ENCODE results near the gene RNF19B.
"Not testable (repeated sequence)": the region's sequence is repeated elsewhere in the genome, so short reads cannot be mapped to it uniquely, and the experiment has no call there.

Gene RNF19B

DNA sequence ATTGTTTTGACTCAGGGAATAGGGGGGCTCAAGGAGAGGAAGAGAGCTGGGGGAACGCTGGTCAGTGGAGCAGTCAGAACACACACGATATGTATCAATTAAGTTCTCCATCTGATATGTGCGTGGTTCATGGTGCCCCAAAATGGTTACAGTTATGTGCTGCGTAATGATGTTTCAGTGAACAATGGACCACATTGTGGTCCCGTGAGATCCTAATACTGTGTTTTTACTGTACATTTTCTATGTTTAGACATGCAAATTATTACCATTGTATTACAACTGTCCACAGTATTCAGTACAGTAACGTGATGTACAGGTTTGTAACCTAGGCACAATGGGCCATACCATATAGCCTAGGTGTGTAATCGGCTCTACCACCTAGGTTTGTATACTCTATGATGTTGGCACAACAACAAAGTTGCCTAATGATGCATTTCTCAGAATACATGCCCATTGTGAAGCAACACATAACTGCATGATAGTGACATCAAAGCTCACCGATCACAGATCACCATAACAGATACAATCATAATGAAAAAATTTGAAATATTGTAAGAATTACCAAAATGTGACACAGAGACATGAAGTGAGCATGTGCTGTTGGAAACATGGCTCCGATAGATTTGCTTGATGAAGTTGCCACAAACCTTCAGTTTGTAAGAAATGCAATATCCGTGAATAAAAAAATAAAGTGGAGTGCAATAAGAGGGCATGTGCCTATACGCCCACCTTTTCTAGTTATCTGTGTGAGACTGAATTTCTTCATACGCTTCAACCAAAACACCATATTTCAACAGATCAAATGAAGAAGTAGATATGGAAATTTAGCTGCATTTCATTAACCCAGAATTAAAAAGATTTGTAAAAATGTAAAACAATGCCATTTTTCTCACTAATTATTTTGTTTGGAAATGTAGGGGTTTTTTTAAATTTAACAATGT, 48.6 kb downstream of the RNF19B start:
- no peak overlapping the region for H3K56ac ChIP-seq (ENCODE audit: low read length)
- H3K27ac ChIP-seq (ENCODE audit: low read depth, low read length): no peak overlapping the region
- H3K79me1 ChIP-seq (ENCODE audit: low read length): no peaks in the 10 kb centered on the region
- H3K4me2 ChIP-seq (ENCODE audit: low read length): no peak overlapping the region
- no peak overlapping the region for H3K9ac ChIP-seq (ENCODE audit: low read length)
- no peak for DNase-seq
- no peak overlapping the region for H3K4ac ChIP-seq (ENCODE audit: low read depth, low read length)
- no peak overlapping the region for H2BK15ac ChIP-seq (replicated peaks; ENCODE audit: low read depth)
- H3K79me2 ChIP-seq (ENCODE audit: control insufficient read depth, insufficient read depth, low read length): no peaks in the 10 kb centered on the region
- H3K4me1 ChIP-seq (ENCODE audit: control insufficient read depth, low read depth, low read length): no peaks in the 10 kb centered on the region
- H2AK5ac ChIP-seq (ENCODE audit: low read length): no peak overlapping the region
- H3K18ac ChIP-seq (ENCODE audit: low read length): no peak overlapping the region
- H4K8ac ChIP-seq (ENCODE audit: low read depth, low read length): no peak overlapping the region
- H3K36me3 ChIP-seq (ENCODE audit: control insufficient read depth, insufficient read depth, low read length): no peaks in the 10 kb centered on the region
- H3K23ac ChIP-seq (ENCODE audit: low read length): no peak overlapping the region
- H2BK120ac ChIP-seq (ENCODE audit: low read depth, low read length): no peak overlapping the region
- no peak overlapping the region for H4K5ac ChIP-seq (ENCODE audit: low read length)
- H2BK5ac ChIP-seq (ENCODE audit: low read length): no peak overlapping the region
- no CpG with 5 or more reads among the region's 12 CpGs for WGBS (ENCODE audit: extremely low coverage, insufficient coverage, low lambda C conversion rate)
- no peak overlapping the region for H3K4me3 ChIP-seq (ENCODE audit: low read length)
- H3K27me3 ChIP-seq (ENCODE audit: insufficient read depth, low read length, poor library complexity): no peaks in the 10 kb centered on the region

DNA sequence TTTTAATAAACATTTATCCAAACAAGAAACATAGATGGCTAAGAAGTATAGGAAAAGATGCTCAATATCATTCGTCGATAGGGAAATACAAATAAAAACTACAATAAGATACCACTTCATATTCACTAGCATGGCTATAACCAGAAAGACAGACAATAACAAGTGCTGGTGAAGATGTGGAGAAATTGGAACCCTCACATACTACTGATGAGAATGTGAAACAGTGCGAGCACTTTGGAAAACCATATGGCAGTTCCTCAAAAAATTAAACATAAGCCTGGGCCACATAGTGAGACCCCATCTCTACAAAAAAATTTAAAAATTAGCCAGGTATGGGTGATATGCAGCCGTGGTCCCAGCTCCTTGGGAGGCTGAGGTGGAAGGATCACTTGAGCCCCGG, 54.3 kb downstream of the RNF19B start:
- no peak overlapping the region for H3K4me3 ChIP-seq (ENCODE audit: low read length)
- WGBS (ENCODE audit: extremely low coverage, insufficient coverage, low lambda C conversion rate): no CpG with 5 or more reads among the region's 5 CpGs
- H3K79me1 ChIP-seq (ENCODE audit: low read length): no peaks in the 10 kb centered on the region
- H3K9ac ChIP-seq (ENCODE audit: low read length): no peak overlapping the region
- no peak overlapping the region for H2AK5ac ChIP-seq (ENCODE audit: low read length)
- no peaks in the 10 kb centered on the region for H3K79me2 ChIP-seq (ENCODE audit: control insufficient read depth, insufficient read depth, low read length)
- no peak overlapping the region for H3K27ac ChIP-seq (ENCODE audit: low read depth, low read length)
- no peak overlapping the region for H3K56ac ChIP-seq (ENCODE audit: low read length)
- H3K18ac ChIP-seq (ENCODE audit: low read length): no peak overlapping the region
- DNase-seq: no peak
- no peak overlapping the region for H2BK15ac ChIP-seq (replicated peaks; ENCODE audit: low read depth)
- no peak overlapping the region for H2BK120ac ChIP-seq (ENCODE audit: low read depth, low read length)
- H3K27me3 ChIP-seq (ENCODE audit: insufficient read depth, low read length, poor library complexity): no peaks in the 10 kb centered on the region
- H4K5ac ChIP-seq (ENCODE audit: low read length): no peak overlapping the region
- no peaks in the 10 kb centered on the region for H3K4me1 ChIP-seq (ENCODE audit: control insufficient read depth, low read depth, low read length)
- no peak overlapping the region for H3K4me2 ChIP-seq (ENCODE audit: low read length)
- H3K36me3 ChIP-seq (ENCODE audit: control insufficient read depth, insufficient read depth, low read length): no peaks in the 10 kb centered on the region
- H3K23ac ChIP-seq (ENCODE audit: low read length): no peak overlapping the region
- no peak overlapping the region for H4K8ac ChIP-seq (ENCODE audit: low read depth, low read length)
- H3K4ac ChIP-seq (ENCODE audit: low read depth, low read length): no peak overlapping the region
- H2BK5ac ChIP-seq (ENCODE audit: low read length): no peak overlapping the region

DNA sequence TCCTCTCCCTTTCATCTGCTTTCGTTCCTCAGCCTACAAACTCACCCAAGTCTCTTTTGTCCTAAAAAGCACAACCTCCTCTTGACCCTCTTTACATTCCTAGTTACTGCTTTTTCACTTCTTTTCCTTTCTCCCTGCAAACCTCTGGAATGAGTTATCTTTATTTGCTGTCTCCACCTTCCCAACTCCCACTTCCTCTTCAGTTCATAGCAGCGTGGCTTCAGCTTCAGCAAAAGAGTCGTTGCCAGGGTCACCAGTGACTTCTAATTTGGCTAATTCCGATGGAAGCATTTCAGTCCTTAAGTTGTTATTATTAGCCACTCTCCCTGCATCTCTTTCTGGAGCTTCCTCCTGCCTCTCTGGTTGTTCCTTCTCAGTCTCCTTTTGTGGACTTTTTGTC, 57.2 kb downstream of the RNF19B start:
- Histone ChIP-seq H3K56ac (ENCODE audit: low read length) (no peak overlapping the region), H4K5ac (ENCODE audit: low read length) (no peak overlapping the region), H3K4me3 (ENCODE audit: low read length) (no peak overlapping the region), H2BK15ac (replicated peaks; ENCODE audit: low read depth) (no peak overlapping the region), H3K27ac (ENCODE audit: low read depth, low read length) (no peak overlapping the region), H4K8ac (ENCODE audit: low read depth, low read length) (no peak overlapping the region), H2BK5ac (ENCODE audit: low read length) (no peak overlapping the region), H3K79me1 (ENCODE audit: low read length) (no peaks in the 10 kb centered on the region), H3K23ac (ENCODE audit: low read length) (no peak overlapping the region), H3K4me2 (ENCODE audit: low read length) (no peak overlapping the region), H2AK5ac (ENCODE audit: low read length) (no peak overlapping the region), H3K4me1 (ENCODE audit: control insufficient read depth, low read depth, low read length) (no peaks in the 10 kb centered on the region), H3K4ac (ENCODE audit: low read depth, low read length) (no peak overlapping the region), H3K18ac (ENCODE audit: low read length) (no peak overlapping the region), H2BK120ac (ENCODE audit: low read depth, low read length) (no peak overlapping the region), H3K36me3 (ENCODE audit: control insufficient read depth, insufficient read depth, low read length) (no peaks in the 10 kb centered on the region), H3K9ac (ENCODE audit: low read length) (no peak overlapping the region), H3K79me2 (ENCODE audit: control insufficient read depth, insufficient read depth, low read length) (no peaks in the 10 kb centered on the region), H3K27me3 (ENCODE audit: insufficient read depth, low read length, poor library complexity) (no peaks in the 10 kb centered on the region)
- no CpG with 5 or more reads among the region's 4 CpGs for WGBS (ENCODE audit: extremely low coverage, insufficient coverage, low lambda C conversion rate)
- no peak for DNase-seq

DNA sequence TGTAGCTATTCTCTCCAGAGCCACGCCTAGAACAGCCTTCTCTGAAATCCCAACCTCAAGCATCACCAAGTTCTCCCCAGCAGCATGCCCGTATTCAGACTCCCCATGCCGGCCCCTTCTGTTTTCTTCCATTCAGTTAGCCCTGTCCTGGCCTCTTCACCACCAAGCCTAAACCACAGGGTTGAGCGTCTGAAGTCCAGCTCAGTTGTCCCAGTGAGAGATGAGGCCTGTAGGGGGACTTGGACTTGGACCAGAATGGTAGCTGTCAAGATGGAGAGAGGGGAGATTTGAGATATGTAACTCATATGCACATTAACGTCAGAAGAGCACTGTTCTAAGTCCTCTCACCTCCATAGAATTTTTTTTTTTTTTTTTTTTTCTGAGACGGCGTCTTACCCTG, 58.0 kb downstream of the RNF19B start:
- Histone ChIP-seq H3K4me1 (ENCODE audit: control insufficient read depth, low read depth, low read length) (no peaks in the 10 kb centered on the region), H4K8ac (ENCODE audit: low read depth, low read length) (no peak overlapping the region), H3K79me2 (ENCODE audit: control insufficient read depth, insufficient read depth, low read length) (no peaks in the 10 kb centered on the region), H2AK5ac (ENCODE audit: low read length) (no peak overlapping the region), H2BK120ac (ENCODE audit: low read depth, low read length) (no peak overlapping the region), H3K27me3 (ENCODE audit: insufficient read depth, low read length, poor library complexity) (no peaks in the 10 kb centered on the region), H3K4me2 (ENCODE audit: low read length) (no peak overlapping the region), H3K56ac (ENCODE audit: low read length) (no peak overlapping the region), H3K18ac (ENCODE audit: low read length) (no peak overlapping the region), H2BK5ac (ENCODE audit: low read length) (no peak overlapping the region), H3K4me3 (ENCODE audit: low read length) (no peak overlapping the region), H3K9ac (ENCODE audit: low read length) (no peak overlapping the region), H2BK15ac (replicated peaks; ENCODE audit: low read depth) (no peak overlapping the region), H3K36me3 (ENCODE audit: control insufficient read depth, insufficient read depth, low read length) (no peaks in the 10 kb centered on the region), H3K79me1 (ENCODE audit: low read length) (no peaks in the 10 kb centered on the region), H4K5ac (ENCODE audit: low read length) (no peak overlapping the region), H3K27ac (ENCODE audit: low read depth, low read length) (no peak overlapping the region), H3K23ac (ENCODE audit: low read length) (no peak overlapping the region), H3K4ac (ENCODE audit: low read depth, low read length) (no peak overlapping the region)
- no peak for DNase-seq
- no CpG with 5 or more reads among the region's 7 CpGs for WGBS (ENCODE audit: extremely low coverage, insufficient coverage, low lambda C conversion rate)

DNA sequence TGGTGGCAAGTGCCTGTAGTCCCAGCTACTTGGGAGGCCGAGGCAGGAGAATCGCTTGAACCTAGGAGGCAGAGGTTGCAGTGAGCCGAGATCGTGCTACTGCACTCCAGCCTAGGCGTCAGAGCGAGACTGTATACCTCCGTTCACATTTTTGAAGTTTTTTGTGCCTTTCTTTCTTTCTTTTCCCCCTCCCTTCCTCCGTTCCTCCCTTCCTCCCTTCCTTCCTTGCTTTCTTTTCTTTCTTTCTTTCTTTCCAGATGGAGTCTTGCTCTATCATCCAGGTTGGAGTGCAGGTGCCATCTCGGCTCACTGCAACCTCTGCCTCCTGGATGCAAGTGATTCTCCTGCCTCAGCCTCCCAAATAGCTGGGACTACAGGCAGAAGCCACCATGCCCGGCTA, 59.0 kb downstream of the RNF19B start:
- not testable (repeated sequence) for H2AK5ac ChIP-seq (ENCODE audit: low read length); H3K4ac ChIP-seq (ENCODE audit: low read depth, low read length); H2BK120ac ChIP-seq (ENCODE audit: low read depth, low read length); H3K36me3 ChIP-seq (ENCODE audit: control insufficient read depth, insufficient read depth, low read length); H3K79me1 ChIP-seq (ENCODE audit: low read length); H4K8ac ChIP-seq (ENCODE audit: low read depth, low read length); H3K27me3 ChIP-seq (ENCODE audit: insufficient read depth, low read length, poor library complexity); DNase-seq; H4K5ac ChIP-seq (ENCODE audit: low read length); H2BK15ac ChIP-seq (replicated peaks; ENCODE audit: low read depth); H3K27ac ChIP-seq (ENCODE audit: low read depth, low read length); H3K56ac ChIP-seq (ENCODE audit: low read length); H3K4me3 ChIP-seq (ENCODE audit: low read length); H2BK5ac ChIP-seq (ENCODE audit: low read length); H3K4me1 ChIP-seq (ENCODE audit: control insufficient read depth, low read depth, low read length); H3K23ac ChIP-seq (ENCODE audit: low read length); H3K4me2 ChIP-seq (ENCODE audit: low read length); H3K18ac ChIP-seq (ENCODE audit: low read length); H3K9ac ChIP-seq (ENCODE audit: low read length); H3K79me2 ChIP-seq (ENCODE audit: control insufficient read depth, insufficient read depth, low read length)
- WGBS (ENCODE audit: extremely low coverage, insufficient coverage, low lambda C conversion rate): no CpG with 5 or more reads among the region's 10 CpGs

DNA sequence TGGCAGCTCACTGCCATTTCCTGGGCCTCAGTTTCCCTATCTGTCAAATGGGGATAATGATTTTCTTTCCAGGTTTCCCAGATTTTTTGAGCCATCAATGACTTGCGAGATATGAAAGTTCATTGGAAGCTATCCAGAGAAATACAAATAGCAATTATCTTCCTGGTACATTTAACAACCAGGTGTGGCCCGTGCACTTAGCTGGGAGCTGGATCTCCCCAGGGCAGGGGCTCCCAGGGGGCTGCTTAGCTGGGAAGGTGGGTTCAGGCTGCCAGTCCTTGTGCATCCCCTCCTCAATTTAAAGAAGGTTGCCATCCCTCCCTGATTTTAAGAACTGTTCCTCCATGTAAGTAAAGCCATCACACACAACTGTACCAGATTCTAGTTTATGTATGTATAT, 59.8 kb downstream of the RNF19B start:
- WGBS (ENCODE audit: extremely low coverage, insufficient coverage, low lambda C conversion rate): no CpG with 5 or more reads among the region's 2 CpGs
- Histone ChIP-seq H3K56ac (ENCODE audit: low read length) (no peak overlapping the region), H3K79me2 (ENCODE audit: control insufficient read depth, insufficient read depth, low read length) (no peaks in the 10 kb centered on the region)

More for the DNA sequence above, 59.8 kb downstream of the RNF19B start:
- Histone ChIP-seq H3K36me3 (ENCODE audit: control insufficient read depth, insufficient read depth, low read length) (no peaks in the 10 kb centered on the region), H3K27ac (ENCODE audit: low read depth, low read length) (no peak overlapping the region), H3K27me3 (ENCODE audit: insufficient read depth, low read length, poor library complexity) (peaks cover 5% of the 10 kb centered on the region), H4K5ac (ENCODE audit: low read length) (no peak overlapping the region), H3K18ac (ENCODE audit: low read length) (no peak overlapping the region), H3K4ac (ENCODE audit: low read depth, low read length) (no peak overlapping the region), H3K9ac (ENCODE audit: low read length) (no peak overlapping the region), H2BK5ac (ENCODE audit: low read length) (no peak overlapping the region), H3K79me1 (ENCODE audit: low read length) (no peaks in the 10 kb centered on the region), H2BK15ac (replicated peaks; ENCODE audit: low read depth) (no peak overlapping the region), H4K8ac (ENCODE audit: low read depth, low read length) (no peak overlapping the region), H3K4me2 (ENCODE audit: low read length) (no peak overlapping the region), H3K23ac (ENCODE audit: low read length) (no peak overlapping the region), H2AK5ac (ENCODE audit: low read length) (no peak overlapping the region), H3K4me1 (ENCODE audit: control insufficient read depth, low read depth, low read length) (no peaks in the 10 kb centered on the region), H3K4me3 (ENCODE audit: low read length) (no peak overlapping the region), H2BK120ac (ENCODE audit: low read depth, low read length) (no peak overlapping the region)
- no peak for DNase-seq
